HepG2 (cell line): ENCODE measurements around the gene NAALADL1. TPM values are rescaled to one million over a fixed set of nuclear protein-coding genes. Genes with fewer than 3 reads are reported as not detected.
A peak's percentile ranks its signal among the peaks of the same experiment; 100 is the strongest.

Source experiments
- ETV5 ChIP-seq: IDR thresholded peaks from 2 replicates; pipeline ENCODE4 v1.6.1; 2018; ENCODE audit warnings: missing biosample characterization, missing genetic modification reagents, inconsistent platforms, borderline replicate concordance
- GATAD1 ChIP-seq: IDR thresholded peaks from 2 replicates; pipeline ENCODE4 v1.6.1; 2016; ENCODE audit warnings: missing genetic modification reagents, missing compliant biosample characterization
- HDAC1 ChIP-seq: sonication (generic); formaldehyde crosslinking; IDR thresholded peaks from 2 replicates; pipeline ENCODE4 v1.5.1; 2020; ENCODE audit warnings: mild to moderate bottlenecking, missing genetic modification reagents
- KAT8 ChIP-seq: IDR thresholded peaks from 2 replicates; pipeline ENCODE4 v1.6.1; 2016; ENCODE audit warnings: missing genetic modification reagents, missing compliant biosample characterization
- MXD4 ChIP-seq: IDR thresholded peaks from 2 replicates; pipeline ENCODE4 v1.6.1; 2016; ENCODE audit warnings: mild to moderate bottlenecking, missing biosample characterization, missing genetic modification reagents
- MYC ChIP-seq: sonication (generic); formaldehyde crosslinking; IDR thresholded peaks from 2 replicates; pipeline ENCODE4 v1.9.0; 2021; ENCODE audit warnings: missing genetic modification reagents, borderline replicate concordance
- RBM22 ChIP-seq: fragments of 200-400 bp; formaldehyde crosslinking; optimal IDR thresholded peaks from 2 replicates; pipeline ENCODE3; 2017; ENCODE audit warnings: mild to moderate bottlenecking, low read length, moderate library complexity
- RBM39 ChIP-seq: fragments of 200-400 bp; formaldehyde crosslinking; IDR thresholded peaks from one replicate; pipeline ENCODE4 v1.6.1; 2018; ENCODE audit warnings: antibody characterized with exemption, mild to moderate bottlenecking, low read depth, low read length; ENCODE audit not compliant: poor library complexity, severe bottlenecking
- RFXAP ChIP-seq: sonication (generic); formaldehyde crosslinking; IDR thresholded peaks from 2 replicates; pipeline ENCODE4 v1.4.0; 2020; ENCODE audit warnings: missing genetic modification reagents, borderline replicate concordance
- SALL2 ChIP-seq: sonication (generic); formaldehyde crosslinking; IDR thresholded peaks from 2 replicates; pipeline ENCODE4 v1.8.1; 2023; ENCODE audit warnings: mild to moderate bottlenecking, missing genetic modification reagents, inconsistent platforms
- TAF1 ChIP-seq: sonication (generic); formaldehyde crosslinking; IDR thresholded peaks from 2 replicates; pipeline ENCODE4 v1.4.0; 2020; ENCODE audit warnings: missing genetic modification reagents
- THAP11 ChIP-seq: IDR thresholded peaks from 2 replicates; pipeline ENCODE4 v1.6.1; 2016; ENCODE audit warnings: missing biosample characterization, missing genetic modification reagents
- TOPORS ChIP-seq: sonication (generic); formaldehyde crosslinking; IDR thresholded peaks from 2 replicates; pipeline ENCODE4 v1.8.0; 2023; ENCODE audit warnings: mild to moderate bottlenecking, missing genetic modification reagents
- XBP1 ChIP-seq: sonication (generic); formaldehyde crosslinking; IDR thresholded peaks from 2 replicates; pipeline ENCODE4 v1.5.0; 2020; ENCODE audit warnings: missing genetic modification reagents
- YY1 ChIP-seq: IDR thresholded peaks from 2 replicates; pipeline ENCODE4 v1.6.1; 2011; ENCODE audit warnings: low read length, low read depth, moderate library complexity, mild to moderate bottlenecking; ENCODE audit not compliant: insufficient read depth, insufficient replicate concordance
- ZNF263 ChIP-seq: sonication (generic); formaldehyde crosslinking; IDR thresholded peaks from 2 replicates; pipeline ENCODE4 v1.4.0; 2020; ENCODE audit warnings: missing genetic modification reagents
- ZNF431 ChIP-seq: sonication (generic); formaldehyde crosslinking; IDR thresholded peaks from 2 replicates; pipeline ENCODE4 v1.9.0; 2022; ENCODE audit warnings: missing genetic modification reagents, low read depth, mild to moderate bottlenecking, borderline replicate concordance
- polyA plus RNA-seq, 8 experiments: library from polyadenylated mRNA; depleted of rRNA in 3 of 8; stranded (reverse) in 7 of 8; unstranded in 1 of 8; fragments of >200 nt; fragmentation: Illumina TruSeq in 4 of 8; extraction: Trizol in 4 of 8; gene quantifications; 2 replicates each; pipeline versions ENCODE4 v1.2.1 to v1.2.3, GENCODE V29; 2011 to 2016; ENCODE audit warnings: low read depth in 4 of 8, missing spikeins in 1 of 8, mixed read lengths in 1 of 8; ENCODE audit not compliant: insufficient read depth in 1 of 8
- total RNA-seq, 5 experiments: library from RNA; depleted of rRNA; stranded (reverse); fragments of >200 nt; fragmentation: Illumina TruSeq; extraction: Trizol; gene quantifications; 2 replicates each; pipeline ENCODE4 v1.2.3, GENCODE V29; 2016; ENCODE audit warnings: low read depth in 1 of 5
- TF ChIP-seq, protein P1 (sequence below): sonication (generic); formaldehyde crosslinking; IDR thresholded peaks from 2 replicates; pipeline ENCODE4 v1.5.1; 2020; ENCODE audit warnings: missing genetic modification reagents, mild to moderate bottlenecking, borderline replicate concordance
- TF ChIP-seq, protein P2 (sequence below): sonication (generic); formaldehyde crosslinking; IDR thresholded peaks from 2 replicates; pipeline ENCODE4 v1.5.0; 2020; ENCODE audit warnings: missing genetic modification reagents, mild to moderate bottlenecking, borderline replicate concordance
- TF ChIP-seq, protein P3 (sequence below): sonication (generic); formaldehyde crosslinking; IDR thresholded peaks from 2 replicates; pipeline ENCODE4 v1.5.0; 2020; ENCODE audit warnings: mild to moderate bottlenecking, missing genetic modification reagents
- TF ChIP-seq, protein P4 (sequence below): sonication (generic); formaldehyde crosslinking; IDR thresholded peaks from 2 replicates; pipeline ENCODE4 v1.5.1; 2020; ENCODE audit warnings: missing genetic modification reagents, mild to moderate bottlenecking, borderline replicate concordance
- TF ChIP-seq, protein P5 (sequence below): sonication (generic); formaldehyde crosslinking; IDR thresholded peaks from 2 replicates; pipeline ENCODE4 v1.4.0; 2020; ENCODE audit warnings: missing genetic modification reagents, borderline replicate concordance

The NAALADL1 gene
- total and polyA plus RNA-seq, 2 of the 13 experiments (the other 11 are each of a cell fraction or from before 2014, with no cell fraction given): 9.3 to 33.9 TPM

DNA sequence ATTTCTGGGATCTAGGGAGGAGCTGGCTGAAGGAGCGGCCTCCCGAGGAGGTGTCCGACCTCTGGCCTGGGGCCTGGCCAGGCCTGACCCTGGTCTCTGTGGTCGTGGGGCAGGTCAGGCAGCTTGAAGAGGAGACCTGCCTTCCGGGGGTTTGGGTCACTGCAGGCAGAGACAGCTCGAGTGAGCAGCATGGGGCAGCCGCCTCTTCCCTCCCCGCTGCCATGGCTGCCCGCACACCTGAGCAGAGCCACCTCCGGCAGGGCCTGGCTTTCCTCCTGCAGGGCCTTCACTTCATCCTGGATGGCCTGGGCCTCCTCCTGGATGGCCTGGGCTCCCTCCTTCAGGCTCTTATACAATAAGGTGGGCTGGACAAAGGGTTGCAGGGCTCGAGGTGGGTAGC lies 8.0 kb upstream of the NAALADL1 start (continued):
- peak; percentile 21; the same call in 1 of the 2 replicates for TF ChIP-seq GATAD1
- TF ChIP-seq TAF1 (CRISPR knock-in tag): peak; percentile 46; the same call in 1 of the 2 replicates
- TF ChIP-seq, protein P1, sequence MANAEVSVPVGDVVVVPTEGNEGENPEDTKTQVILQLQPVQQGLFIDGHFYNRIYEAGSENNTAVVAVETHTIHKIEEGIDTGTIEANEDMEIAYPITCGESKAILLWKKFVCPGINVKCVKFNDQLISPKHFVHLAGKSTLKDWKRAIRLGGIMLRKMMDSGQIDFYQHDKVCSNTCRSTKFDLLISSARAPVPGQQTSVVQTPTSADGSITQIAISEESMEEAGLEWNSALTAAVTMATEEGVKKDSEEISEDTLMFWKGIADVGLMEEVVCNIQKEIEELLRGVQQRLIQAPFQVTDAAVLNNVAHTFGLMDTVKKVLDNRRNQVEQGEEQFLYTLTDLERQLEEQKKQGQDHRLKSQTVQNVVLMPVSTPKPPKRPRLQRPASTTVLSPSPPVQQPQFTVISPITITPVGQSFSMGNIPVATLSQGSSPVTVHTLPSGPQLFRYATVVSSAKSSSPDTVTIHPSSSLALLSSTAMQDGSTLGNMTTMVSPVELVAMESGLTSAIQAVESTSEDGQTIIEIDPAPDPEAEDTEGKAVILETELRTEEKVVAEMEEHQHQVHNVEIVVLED: 0 out of 2 replicates have a peak, but pooled peaks have one; percentile 16
- no peak for TF ChIP-seq TOPORS
- peak; percentile 28; the same call in 1 of the 2 replicates for TF ChIP-seq HDAC1 (CRISPR knock-in tag)
- no peak for TF ChIP-seq RBM22
- TF ChIP-seq RFXAP: 0 out of 2 replicates have a peak, but pooled peaks have one; percentile 28
- TF ChIP-seq MXD4 (CRISPR knock-in tag): no peak
- 0 out of 2 replicates have a peak, but pooled peaks have one; percentile 19 for TF ChIP-seq KAT8 (CRISPR knock-in tag)
- TF ChIP-seq MYC (CRISPR knock-in tag): peak; percentile 54; the same call in 1 of the 2 replicates
- TF ChIP-seq YY1: peak; percentile 23
- TF ChIP-seq, protein P2, sequence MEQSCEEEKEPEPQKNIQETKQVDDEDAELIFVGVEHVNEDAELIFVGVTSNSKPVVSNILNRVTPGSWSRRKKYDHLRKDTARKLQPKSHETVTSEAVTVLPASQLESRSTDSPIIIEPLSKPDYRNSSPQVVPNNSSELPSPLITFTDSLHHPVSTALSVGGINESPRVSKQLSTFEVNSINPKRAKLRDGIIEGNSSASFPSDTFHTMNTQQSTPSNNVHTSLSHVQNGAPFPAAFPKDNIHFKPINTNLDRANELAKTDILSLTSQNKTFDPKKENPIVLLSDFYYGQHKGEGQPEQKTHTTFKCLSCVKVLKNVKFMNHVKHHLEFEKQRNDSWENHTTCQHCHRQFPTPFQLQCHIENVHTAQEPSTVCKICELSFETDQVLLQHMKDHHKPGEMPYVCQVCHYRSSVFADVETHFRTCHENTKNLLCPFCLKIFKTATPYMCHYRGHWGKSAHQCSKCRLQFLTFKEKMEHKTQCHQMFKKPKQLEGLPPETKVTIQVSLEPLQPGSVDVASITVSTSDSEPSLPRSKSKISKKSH (CRISPR knock-in tag): 0 out of 2 replicates have a peak, but pooled peaks have one; percentile 59
- TF ChIP-seq, protein P3, sequence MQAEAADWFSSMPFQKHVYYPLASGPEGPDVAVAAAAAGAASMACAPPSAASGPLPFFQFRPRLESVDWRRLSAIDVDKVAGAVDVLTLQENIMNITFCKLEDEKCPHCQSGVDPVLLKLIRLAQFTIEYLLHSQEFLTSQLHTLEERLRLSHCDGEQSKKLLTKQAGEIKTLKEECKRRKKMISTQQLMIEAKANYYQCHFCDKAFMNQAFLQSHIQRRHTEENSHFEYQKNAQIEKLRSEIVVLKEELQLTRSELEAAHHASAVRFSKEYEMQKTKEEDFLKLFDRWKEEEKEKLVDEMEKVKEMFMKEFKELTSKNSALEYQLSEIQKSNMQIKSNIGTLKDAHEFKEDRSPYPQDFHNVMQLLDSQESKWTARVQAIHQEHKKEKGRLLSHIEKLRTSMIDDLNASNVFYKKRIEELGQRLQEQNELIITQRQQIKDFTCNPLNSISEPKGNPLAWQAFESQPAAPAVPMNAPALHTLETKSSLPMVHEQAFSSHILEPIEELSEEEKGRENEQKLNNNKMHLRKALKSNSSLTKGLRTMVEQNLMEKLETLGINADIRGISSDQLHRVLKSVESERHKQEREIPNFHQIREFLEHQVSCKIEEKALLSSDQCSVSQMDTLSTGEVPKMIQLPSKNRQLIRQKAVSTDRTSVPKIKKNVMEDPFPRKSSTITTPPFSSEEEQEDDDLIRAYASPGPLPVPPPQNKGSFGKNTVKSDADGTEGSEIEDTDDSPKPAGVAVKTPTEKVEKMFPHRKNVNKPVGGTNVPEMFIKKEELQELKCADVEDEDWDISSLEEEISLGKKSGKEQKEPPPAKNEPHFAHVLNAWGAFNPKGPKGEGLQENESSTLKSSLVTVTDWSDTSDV (CRISPR knock-in tag): no peak
- TF ChIP-seq, protein P4, sequence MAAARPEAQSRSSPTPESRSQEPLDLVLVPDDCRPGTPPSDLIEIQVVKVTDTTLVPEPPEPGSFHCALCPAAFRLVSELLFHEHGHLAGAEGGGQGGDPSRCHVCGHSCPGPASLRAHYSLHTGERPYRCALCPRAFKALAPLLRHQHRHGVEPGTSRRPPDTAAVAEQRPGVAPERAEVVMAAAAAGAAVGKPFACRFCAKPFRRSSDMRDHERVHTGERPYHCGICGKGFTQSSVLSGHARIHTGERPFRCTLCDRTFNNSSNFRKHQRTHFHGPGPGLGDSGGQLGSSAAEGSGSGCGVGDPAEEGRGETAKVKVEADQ (CRISPR knock-in tag): 0 out of 2 replicates have a peak, but pooled peaks have one; percentile 27
- no peak for TF ChIP-seq XBP1 (CRISPR knock-in tag)
- TF ChIP-seq ETV5 (CRISPR knock-in tag): 0 out of 2 replicates have a peak, but pooled peaks have one; percentile 7
- TF ChIP-seq, protein P5, sequence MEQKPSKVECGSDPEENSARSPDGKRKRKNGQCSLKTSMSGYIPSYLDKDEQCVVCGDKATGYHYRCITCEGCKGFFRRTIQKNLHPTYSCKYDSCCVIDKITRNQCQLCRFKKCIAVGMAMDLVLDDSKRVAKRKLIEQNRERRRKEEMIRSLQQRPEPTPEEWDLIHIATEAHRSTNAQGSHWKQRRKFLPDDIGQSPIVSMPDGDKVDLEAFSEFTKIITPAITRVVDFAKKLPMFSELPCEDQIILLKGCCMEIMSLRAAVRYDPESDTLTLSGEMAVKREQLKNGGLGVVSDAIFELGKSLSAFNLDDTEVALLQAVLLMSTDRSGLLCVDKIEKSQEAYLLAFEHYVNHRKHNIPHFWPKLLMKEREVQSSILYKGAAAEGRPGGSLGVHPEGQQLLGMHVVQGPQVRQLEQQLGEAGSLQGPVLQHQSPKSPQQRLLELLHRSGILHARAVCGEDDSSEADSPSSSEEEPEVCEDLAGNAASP: no peak
- peak; percentile 65 for TF ChIP-seq SALL2 (CRISPR knock-in tag)
- no peak for TF ChIP-seq THAP11 (CRISPR knock-in tag)
- TF ChIP-seq ZNF431 (CRISPR knock-in tag): no peak
- TF ChIP-seq RBM39: no peak
- peak; percentile 37; the same call in 1 of the 2 replicates for TF ChIP-seq ZNF263 (CRISPR knock-in tag)
